Stimulated activated CD4-positive, alpha-beta T cell treated with anti-CD3 and anti-CD28 coated beads, Interleukin-1b, Interleukin-23, amount 100 ng/mL, for 4 hours (primary cell): ENCODE measurements around the gene HARS2.
A peak's percentile ranks its signal among the peaks of the same experiment; 100 is the strongest.
"Not testable (repeated sequence)": the region's sequence is repeated elsewhere in the genome, so short reads cannot be mapped to it uniquely, and the experiment has no call there.

Experiments
- DNase-seq, 2 donors: peaks; one replicate each; pipeline ENCODE4 v3.0.0-alpha.2; 2020; ENCODE audit warnings: low read depth in 2 of 2

Gene HARS2

DNA sequence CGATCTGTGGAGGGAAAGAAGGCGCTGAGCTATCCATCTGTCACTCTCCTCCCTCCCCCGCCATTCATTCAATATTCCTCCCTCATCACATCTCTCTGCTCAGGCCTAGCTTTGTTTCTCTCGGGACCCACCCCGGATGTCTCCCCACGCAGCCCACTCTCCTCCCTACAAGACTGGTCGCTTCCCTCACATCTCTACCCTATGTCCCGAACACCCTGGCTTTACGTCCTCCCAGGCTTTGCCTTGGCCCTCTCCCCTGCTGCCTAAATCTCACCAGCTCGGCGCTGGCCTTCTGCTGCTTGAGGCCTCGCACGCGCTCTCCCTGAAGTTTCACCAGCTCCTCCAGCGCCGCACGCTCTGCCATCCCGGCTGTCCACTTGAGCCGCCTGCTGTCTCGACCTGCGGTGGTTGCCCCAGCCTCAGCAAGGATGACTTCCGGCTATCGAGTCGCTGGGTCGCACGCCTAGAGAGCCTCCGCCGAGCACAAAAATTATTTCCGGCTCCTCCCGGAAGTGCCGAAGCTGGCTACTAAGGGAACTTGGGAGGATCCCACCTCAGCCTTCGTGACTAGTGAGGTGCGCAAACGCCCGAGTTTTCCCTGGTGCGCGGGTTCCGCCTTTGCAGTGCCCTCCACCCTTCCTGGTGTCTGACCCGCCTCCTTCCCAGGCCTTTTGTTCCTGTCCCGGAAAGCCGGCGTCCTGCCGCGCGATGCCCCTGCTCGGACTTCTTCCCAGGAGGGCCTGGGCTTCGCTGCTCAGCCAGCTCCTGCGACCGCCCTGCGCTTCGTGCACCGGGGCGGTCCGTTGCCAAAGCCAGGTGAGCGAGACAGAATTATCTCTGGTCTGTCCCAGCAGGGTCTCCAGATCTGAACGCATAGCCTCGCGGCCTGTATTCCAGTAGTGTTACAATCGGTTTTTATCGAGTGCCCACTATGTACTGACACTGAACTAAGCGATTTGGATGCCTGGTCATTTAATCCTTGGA is at the start of gene HARS2, which contains the start of gene HARS1:
Gene HARS2, plus strand, starts transcription at position 515 of the 984 bp plus-strand sequence. Its CDS starts 194 bp downstream, at position 709.
Gene HARS1, minus strand, starts transcription at position 430 of the 984 bp plus-strand sequence. Its CDS starts 66 bp downstream, at position 364.
- DNase-seq = peak; percentile 58 to 67

DNA sequence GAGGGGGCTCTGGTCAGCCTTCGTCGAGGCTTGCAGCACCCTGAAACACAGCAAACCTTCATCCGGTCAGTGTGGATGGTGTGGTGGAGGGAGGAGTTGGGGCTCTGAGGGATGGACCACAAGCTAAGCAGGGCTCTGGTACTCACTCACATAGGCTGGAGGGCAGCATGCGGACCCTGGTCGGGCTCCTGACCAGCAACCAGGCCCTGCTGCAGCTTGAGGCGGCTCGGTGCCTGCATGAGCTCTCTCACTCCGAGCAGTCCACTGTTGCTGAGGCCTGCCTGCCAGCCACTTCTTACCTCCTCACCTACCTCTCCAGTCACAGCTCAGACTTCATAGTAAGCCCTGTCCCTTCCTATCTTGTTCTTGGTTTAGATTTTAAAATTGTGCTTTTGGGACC is 49.5 kb upstream of the HARS2 start:
- DNase-seq = no peak

GRCh38 chr5:140642718-140643117 is 48.5 kb upstream of the HARS2 start:
- no peak for DNase-seq

DNA sequence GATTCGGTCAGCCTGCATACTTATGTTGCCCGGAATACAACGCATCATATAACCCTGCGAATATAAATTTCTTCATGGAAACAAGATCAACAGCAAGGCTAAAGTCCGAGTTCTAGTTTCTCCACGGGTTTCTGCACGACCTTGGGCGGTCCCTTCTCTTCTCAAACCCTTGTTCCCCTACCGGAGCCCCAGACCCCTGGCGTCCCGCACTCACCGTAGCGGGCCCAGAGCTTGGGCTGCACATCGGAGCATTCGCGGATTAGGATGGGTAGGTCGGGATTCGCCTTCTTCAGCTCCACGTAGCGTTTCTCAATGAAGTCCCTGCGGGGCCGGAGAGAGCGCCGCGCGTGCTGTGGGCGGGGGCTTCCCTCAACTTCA is 44.2 kb upstream of the HARS2 start:
- no peak for DNase-seq

- no peak for DNase-seq
These were observed 32.4 kb upstream of the HARS2 start for GRCh38 chr5:140658870-140659269.

GRCh38 chr5:140660371-140660770 is 30.9 kb upstream of the HARS2 start:
- DNase-seq = not testable (repeated sequence)

DNA sequence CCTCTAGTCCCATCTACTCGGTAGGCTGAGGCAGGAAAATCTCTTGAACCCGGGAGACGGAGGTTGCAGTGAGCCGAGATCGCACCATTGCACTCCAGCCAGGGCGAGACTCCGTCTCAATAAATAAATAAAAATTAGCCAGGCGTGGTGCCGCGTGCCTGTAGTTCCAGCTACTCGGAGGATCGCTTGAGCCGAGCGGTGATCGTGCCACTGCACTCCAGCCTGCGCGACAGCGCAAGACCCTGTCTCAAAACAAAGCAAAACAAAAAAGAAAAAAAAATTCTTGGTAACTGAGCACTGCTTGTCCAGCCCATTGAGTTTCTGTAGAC is 27.3 kb upstream of the HARS2 start:
- no peak for DNase-seq

- DNase-seq = peak; percentile 91 to 96
These were observed 26.7 kb upstream of the HARS2 start, which contains the start of gene WDR55 for GRCh38 chr5:140664359-140665119. TSS of gene WDR55 (plus strand) at chr5:140664904. CDS start at chr5:140664913, 9 bp downstream.

- not testable (repeated sequence) for DNase-seq
These were observed 20.2 kb upstream of the HARS2 start for GRCh38 chr5:140671035-140671434.

- DNase-seq = no peak
These were observed 19.7 kb upstream of the HARS2 start for GRCh38 chr5:140671472-140672125.

DNA sequence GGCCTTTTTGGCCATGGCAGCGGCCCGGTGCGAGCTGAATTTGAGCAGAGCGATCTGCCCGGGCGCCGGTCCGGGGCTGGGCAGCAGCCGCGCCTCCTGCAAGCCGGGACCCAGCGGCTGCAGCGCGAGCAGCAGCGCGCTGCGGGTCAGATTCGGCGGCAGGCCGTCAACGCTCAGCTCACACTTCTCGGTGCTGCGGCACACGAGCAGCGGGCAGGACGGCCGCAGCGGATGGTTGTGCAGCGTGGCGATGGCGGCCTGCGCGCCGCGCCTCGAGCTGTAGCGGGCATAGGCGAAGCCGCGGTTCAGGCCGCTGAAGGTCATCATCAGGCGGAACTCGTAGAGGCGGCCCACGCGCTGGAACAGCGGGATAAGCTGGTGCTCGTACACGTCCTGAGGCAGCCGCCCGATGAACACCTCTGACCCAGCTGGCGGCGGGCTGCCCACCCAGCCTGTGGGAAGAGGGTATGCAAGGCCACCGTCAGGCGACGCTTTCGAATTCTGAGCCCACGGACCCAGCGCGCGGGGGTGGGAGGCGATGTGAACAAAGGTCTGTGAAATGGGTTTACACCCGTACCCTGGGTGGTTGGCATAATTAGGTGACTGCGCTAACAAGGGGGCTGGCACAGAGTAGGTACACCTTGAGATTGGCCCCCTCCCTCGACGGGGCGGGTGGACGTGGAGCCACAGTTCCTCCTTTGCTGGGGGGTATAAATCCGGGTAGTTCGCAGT is 18.6 kb upstream of the HARS2 start:
- no peak for DNase-seq

DNA sequence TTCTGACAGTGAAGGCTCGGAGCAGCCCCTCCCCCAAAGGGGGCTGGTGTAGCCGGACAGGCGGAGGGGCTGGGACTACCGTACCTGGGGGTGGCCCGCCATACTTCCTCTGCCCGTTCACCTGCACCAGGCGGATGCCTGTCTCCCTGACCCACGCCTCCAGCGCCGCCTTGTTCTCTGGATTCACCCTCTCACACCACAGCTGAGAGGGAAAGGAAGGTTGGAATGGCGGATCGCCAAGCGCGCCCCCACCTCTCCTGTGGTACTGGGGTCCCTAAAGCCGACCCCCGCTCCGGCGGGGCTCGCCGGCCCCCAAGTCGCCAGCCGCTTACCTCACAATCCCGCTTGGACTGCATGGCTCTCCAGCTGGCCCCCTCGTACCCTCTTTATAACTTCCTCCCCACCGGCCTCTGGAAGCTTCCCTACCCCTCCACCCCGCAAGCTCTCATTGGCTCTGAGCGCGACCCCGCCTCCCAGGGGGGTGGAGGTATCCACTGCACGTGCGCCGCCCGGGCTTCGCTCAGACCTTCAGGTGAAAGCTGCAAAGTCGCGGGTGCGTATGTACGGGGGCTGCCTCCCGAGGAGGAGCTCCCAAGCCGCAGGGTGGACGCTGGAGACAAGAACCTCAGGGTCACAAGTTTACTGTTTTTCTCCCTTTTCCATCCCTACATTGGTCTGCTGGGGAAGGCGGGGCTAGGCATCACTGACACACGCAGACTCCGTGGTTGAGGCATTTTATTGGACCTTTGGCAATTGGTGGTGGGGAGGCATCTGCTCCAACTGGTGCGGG is 17.9 kb upstream of the HARS2 start, which contains the start of gene DND1:
Gene DND1, minus strand, starts transcription at position 390 of the 790 bp plus-strand sequence. Its CDS starts 34 bp downstream, at position 356.
- DNase-seq = no peak

GRCh38 chr5:140674211-140674610 is 17.0 kb upstream of the HARS2 start:
- no peak for DNase-seq

DNA sequence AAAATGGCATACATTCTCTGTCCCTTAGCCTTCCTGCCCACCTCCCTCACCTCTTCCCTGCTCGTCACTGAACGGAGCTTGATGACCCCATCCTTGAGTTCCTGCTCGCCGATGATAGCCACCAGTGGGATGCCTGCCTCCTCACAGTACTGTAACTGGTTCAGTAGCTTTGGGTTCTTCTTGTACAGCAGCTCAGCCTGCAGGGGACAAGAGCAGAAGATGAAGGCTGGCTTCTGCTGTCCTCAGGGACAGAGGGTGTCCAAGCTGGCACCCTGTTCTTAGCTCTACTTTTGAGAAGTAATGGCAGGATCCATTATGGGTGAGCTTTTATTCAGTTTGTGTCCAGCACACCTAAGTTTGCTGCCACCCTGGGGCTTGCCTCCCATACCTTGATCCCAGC is 16.6 kb upstream of the HARS2 start:
- no peak for DNase-seq

GRCh38 chr5:140677947-140678346 is 13.3 kb upstream of the HARS2 start:
- no peak for DNase-seq

DNA sequence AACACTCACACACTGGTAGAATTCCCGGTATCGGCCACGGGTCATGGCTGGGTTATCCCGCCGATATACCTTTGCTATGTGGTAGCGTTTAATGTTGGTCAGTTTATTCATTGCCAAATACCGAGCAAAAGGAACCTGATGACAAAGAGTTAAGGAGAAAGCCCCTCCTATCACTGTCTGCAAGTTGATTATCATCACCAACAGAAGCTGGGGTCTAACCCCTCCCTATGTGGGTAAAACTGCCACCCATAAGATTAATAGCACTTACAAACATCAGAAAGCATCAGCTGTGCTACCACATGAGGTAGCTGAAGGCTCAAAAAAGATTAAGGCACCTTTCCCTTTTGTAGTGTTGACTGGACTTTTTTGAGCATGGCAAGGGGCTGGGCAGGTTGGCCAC is 12.3 kb upstream of the HARS2 start:
- DNase-seq = no peak

- DNase-seq = no peak
These were observed 801 bp upstream of the HARS2 start for GRCh38 chr5:140690376-140690932.

GRCh38 chr5:140694276-140694675 is 3.0 kb downstream of the HARS2 start:
- no peak for DNase-seq

- DNase-seq = no peak
These were observed 5.7 kb downstream of the HARS2 start for GRCh38 chr5:140696891-140697492.
